ENCODE measurements around the gene EXOSC7. TPM values are rescaled to one million over a fixed set of nuclear protein-coding genes. Genes with fewer than 3 reads are reported as not detected.

The EXOSC7 gene
- total and polyA plus RNA-seq, 10 of the 15 experiments (the other 5 are each of a cell fraction or from before 2014, with no cell fraction given): 58.0 to 193 (median 82.9) TPM

DNA sequence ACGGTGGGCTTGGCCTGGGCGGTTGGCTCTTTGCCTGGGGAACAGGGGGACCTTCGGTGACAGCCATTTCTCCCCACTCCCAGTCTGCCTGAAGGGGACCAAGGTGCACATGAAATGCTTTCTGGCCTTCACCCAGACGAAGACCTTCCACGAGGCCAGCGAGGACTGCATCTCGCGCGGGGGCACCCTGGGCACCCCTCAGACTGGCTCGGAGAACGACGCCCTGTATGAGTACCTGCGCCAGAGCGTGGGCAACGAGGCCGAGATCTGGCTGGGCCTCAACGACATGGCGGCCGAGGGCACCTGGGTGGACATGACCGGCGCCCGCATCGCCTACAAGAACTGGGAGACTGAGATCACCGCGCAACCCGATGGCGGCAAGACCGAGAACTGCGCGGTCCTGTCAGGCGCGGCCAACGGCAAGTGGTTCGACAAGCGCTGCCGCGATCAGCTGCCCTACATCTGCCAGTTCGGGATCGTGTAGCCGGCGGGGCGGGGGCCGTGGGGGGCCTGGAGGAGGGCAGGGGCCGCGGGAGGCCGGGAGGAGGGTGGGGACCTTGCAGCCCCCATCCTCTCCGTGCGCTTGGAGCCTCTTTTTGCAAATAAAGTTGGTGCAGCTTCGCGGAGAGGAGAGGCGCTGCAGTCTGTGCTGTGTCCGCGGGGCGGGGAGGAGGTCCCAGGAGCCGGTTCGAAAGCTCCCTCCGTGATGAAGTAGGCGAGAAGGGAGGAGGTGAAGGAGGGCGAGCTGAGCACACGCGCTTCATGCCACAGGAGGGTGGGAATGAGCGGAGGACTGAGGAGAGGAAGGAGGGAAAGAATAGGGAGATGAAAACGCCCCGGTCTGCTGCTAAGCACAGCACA lies 59.6 kb downstream of the EXOSC7 start (continued):
- no peak for TF ChIP-seq TAF1 (IDR thresholded peaks at IDR 0.05; ENCODE audit: borderline replicate concordance, low read depth, low read length)
- no peak for TF ChIP-seq NBN (IDR thresholded peaks at IDR 0.05)
- no peak for TF ChIP-seq SIN3A (IDR thresholded peaks at IDR 0.05; ENCODE audit: low read depth, low read length)

GRCh38 chr3:45037720-45038455 lies 61.8 kb downstream of the EXOSC7 start:
- POLR2A ChIA-PET: no interaction called here
- WGBS (ENCODE audit: insufficient coverage, insufficient replicate concordance, low lambda C conversion rate, missing lambda C conversion rate): 7% methylated on average over 10 of the region's 11 CpGs
- 0 out of 2 replicates have a peak, but pooled peaks have one; percentile 14 for TF ChIP-seq NR2F1 (conservative IDR thresholded peaks at IDR 0.05)
- TF ChIP-seq RAD21 (IDR thresholded peaks at IDR 0.05; ENCODE audit: insufficient read depth, low read depth, low read length): peak; percentile 86
- peak; percentile 33; the same call in 1 of the 2 replicates for TF ChIP-seq CREB1 (IDR thresholded peaks at IDR 0.05; ENCODE audit: low read depth)
- peak; percentile 33 to 40; a peak in 1 of 4 replicates for TF ChIP-seq BHLHE40 (IDR thresholded peaks at IDR 0.05; ENCODE audit: borderline replicate concordance in 1 of 2, low read depth in 2 of 2, low read length in 1 of 2)
- TF ChIP-seq IKZF1 (conservative IDR thresholded peaks at IDR 0.05): peak; percentile 46
- TF ChIP-seq TARDBP (IDR thresholded peaks at IDR 0.05; ENCODE audit: borderline replicate concordance): no peak
- TF ChIP-seq SMARCA5 (IDR thresholded peaks at IDR 0.05): peak; percentile 83; the same call in 1 of the 2 replicates
- TF ChIP-seq SKIL (IDR thresholded peaks at IDR 0.05; ENCODE audit: low read depth, poor library complexity, severe bottlenecking): peak; percentile 55
- peak; percentile 44; the same call in 1 of the 3 replicates for TF ChIP-seq POU2F2 (IDR thresholded peaks at IDR 0.05; ENCODE audit: borderline replicate concordance, low read depth, low read length)
- TF ChIP-seq FOXK2 (IDR thresholded peaks at IDR 0.05): no peak
- peak; percentile 65; the same call in 1 of the 2 replicates for TF ChIP-seq YY1 (IDR thresholded peaks at IDR 0.05; ENCODE audit: low read depth, low read length)
- TF ChIP-seq DPF2 (IDR thresholded peaks at IDR 0.05): no peak
- TF ChIP-seq ZNF384 (IDR thresholded peaks at IDR 0.05; ENCODE audit: borderline replicate concordance, low read depth, low read length): peak; percentile 4; the same call in 1 of the 2 replicates
- TF ChIP-seq CBX5 (IDR thresholded peaks at IDR 0.05; ENCODE audit: low read depth): no peak
- peak; percentile 34; the same call in 1 of the 2 replicates for TF ChIP-seq ZSCAN29 (IDR thresholded peaks at IDR 0.05)
- TF ChIP-seq MXI1 (IDR thresholded peaks at IDR 0.05; ENCODE audit: low read depth, low read length): 0 out of 2 replicates have a peak, but pooled peaks have one; percentile 36

More at GRCh38 chr3:45037720-45038455, 61.8 kb downstream of the EXOSC7 start:
- RAD21 ChIA-PET (ENCODE audit: unreplicated experiment): interaction anchor here (0.6 to 2.5 kb wide), 16 partner anchors 7 to 622 kb away, joined by 3 to 18 read pairs (median 4); no protein-coding TSS in a partner anchor
- H3K36me3 ChIP-seq (ENCODE audit: control insufficient read depth in 2 of 2, insufficient read depth in 2 of 2, low read length in 1 of 2): no peaks in the 10 kb centered on the region
- BruUV-seq (replicated peaks): no TSS peak
- H3K4me2 ChIP-seq (ENCODE audit: control insufficient read depth, insufficient read depth): no peak overlapping the region
- H3K79me2 ChIP-seq (ENCODE audit: control insufficient read depth, insufficient read depth, low read length): no peaks in the 10 kb centered on the region
- H3K27me3 ChIP-seq (replicated peaks in 1 of 2; ENCODE audit: control insufficient read depth in 2 of 2, insufficient read depth in 2 of 2, low read length in 1 of 2): no peaks in the 10 kb centered on the region; a peak in 2 of 4 replicates
- no peaks in the 10 kb centered on the region for H3K9me3 ChIP-seq (replicated peaks; ENCODE audit: control insufficient read depth, insufficient read depth, low read length)
- intact Hi-C loops (cut with micrococcal nuclease; ENCODE audit: unreplicated experiment): loop anchor here (2.0 to 5.0 kb wide), 2 partner anchors 461 to 619 kb away; no protein-coding TSS in a partner anchor
- no peak overlapping the region for H3K27ac ChIP-seq (ENCODE audit: control insufficient read depth, insufficient read depth)
- H2AFZ ChIP-seq (ENCODE audit: control insufficient read depth, low read depth, low read length): no peak overlapping the region
- H3K4me3 ChIP-seq: no peak overlapping the region
- CTCF ChIA-PET: interaction anchor here (0.6 to 16.5 kb wide), 39 partner anchors 10 to 1514 kb away, joined by 3 to 416 read pairs (median 4); no protein-coding TSS in a partner anchor
- in situ Hi-C loops (cut with MboI): loop anchor here (5.0 kb wide), 4 partner anchors 174 to 889 kb away; no protein-coding TSS in a partner anchor
- H3K9ac ChIP-seq (ENCODE audit: control insufficient read depth, insufficient read depth, low read length): no peak overlapping the region
- FAIRE-seq (peak; percentile 99), DNase-seq (ENCODE audit: low read depth, low spot score) (peak; percentile 95), ATAC-seq (peak; percentile 75)
- H4K20me1 ChIP-seq (ENCODE audit: control insufficient read depth, insufficient read depth): no peaks in the 10 kb centered on the region
- SMC1A ChIA-PET (ENCODE audit: uncharacterized antibody, unreplicated experiment): interaction anchor here (0.8 to 7.9 kb wide), 23 partner anchors 11 to 726 kb away, joined by 3 to 241 read pairs (median 4); no protein-coding TSS in a partner anchor
- peaks cover 21% of the 10 kb centered on the region for H3K4me1 ChIP-seq (ENCODE audit: control insufficient read depth, insufficient read depth, low read length)

Measured in GM12878 (cell line).